Stimulated activated CD4-positive, alpha-beta T cell treated with anti-CD3 and anti-CD28 coated beads, Interleukin-12 subunit alpha, Interleukin-12 subunit beta, amount 100 ng/mL, for 4 hours (primary cell): ENCODE measurements around the gene LAMC3.
"Not testable (repeated sequence)": the region's sequence is repeated elsewhere in the genome, so short reads cannot be mapped to it uniquely, and the experiment has no call there.

Experiments used
- DNase-seq: peaks from one replicate; pipeline ENCODE4 v3.0.0-alpha.2; 2020

LAMC3 gene

DNA sequence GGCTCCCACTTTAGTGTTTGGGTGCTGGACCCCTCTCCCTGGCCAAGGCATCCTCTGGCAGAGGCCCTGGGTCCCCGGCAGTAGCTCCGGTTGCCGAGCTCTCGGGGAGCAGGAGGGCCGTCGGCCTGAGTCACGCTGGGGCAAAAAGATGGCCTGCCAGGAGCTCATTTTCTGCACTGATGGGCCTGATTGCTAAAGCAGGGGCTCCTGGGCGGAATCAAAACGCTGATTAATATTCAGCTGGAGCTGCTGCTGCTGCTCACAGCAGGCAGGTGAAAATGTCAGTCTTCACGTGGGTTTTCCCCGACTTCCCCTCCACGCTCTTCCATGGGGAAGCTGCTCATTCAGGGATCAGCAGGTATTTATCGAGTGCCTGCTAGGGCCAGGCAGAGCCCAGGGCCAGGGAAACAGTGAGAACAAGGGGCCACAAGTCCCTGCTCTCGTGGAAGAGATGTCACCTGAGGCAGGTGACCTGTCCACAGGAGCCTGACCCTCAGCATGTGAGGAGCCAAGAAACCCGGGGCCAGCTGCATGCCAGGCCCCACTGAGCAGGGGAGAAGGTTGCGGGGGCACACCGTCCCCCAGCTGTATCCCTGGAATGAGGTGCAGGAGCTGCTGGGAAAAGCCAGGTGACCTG, 22.1 kb downstream of the LAMC3 start:
- no peak for DNase-seq

- no peak for DNase-seq
Observed at GRCh38 chr9:131031642-131032005, 22.6 kb downstream of the LAMC3 start.

- DNase-seq, result no peak
Observed at GRCh38 chr9:131032384-131032783, 23.4 kb downstream of the LAMC3 start.

- DNase-seq, result no peak
Observed at GRCh38 chr9:131033269-131034224, 24.6 kb downstream of the LAMC3 start.

- DNase-seq, result no peak
Observed at GRCh38 chr9:131034268-131034667, 25.3 kb downstream of the LAMC3 start.

DNA sequence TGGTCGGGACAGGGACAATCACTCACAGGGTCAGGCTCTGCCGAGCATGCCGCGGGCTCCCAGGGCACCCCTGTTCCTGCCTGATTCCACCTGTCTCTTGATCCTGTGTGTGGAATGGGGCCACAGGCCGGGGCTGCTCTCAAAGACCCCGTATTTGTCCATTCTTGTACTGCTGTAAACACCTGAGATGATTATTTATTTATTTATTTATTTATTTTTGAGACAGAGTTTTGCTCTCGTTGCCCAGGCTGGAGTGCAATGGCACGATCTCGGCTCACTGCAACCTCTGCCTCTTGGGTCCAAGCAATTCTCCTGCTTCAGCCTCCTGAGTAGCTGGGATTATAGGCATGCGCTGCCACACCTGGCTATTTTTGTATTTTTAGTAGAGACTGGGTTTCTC, 25.8 kb downstream of the LAMC3 start:
- DNase-seq, result not testable (repeated sequence)

DNA sequence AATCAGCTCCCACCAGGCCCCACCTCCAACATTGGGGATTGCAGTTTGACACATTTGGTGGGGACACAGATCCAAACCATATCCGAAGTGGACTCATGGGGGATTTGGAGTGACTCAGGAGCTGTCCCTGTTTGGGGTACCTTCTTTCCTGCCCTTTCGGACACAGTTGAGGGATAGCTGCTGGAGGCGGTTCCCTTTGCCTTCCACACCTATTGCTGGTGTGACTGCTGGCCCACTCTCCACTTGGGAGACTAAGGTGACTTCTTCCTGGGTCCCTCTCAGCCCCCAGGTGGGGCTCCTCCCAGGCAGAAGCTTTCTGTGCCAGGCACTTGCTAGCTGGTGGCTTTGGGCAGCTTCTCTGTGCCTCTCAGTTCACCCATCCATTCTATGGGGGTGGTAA, 26.6 kb downstream of the LAMC3 start:
- no peak for DNase-seq

DNA sequence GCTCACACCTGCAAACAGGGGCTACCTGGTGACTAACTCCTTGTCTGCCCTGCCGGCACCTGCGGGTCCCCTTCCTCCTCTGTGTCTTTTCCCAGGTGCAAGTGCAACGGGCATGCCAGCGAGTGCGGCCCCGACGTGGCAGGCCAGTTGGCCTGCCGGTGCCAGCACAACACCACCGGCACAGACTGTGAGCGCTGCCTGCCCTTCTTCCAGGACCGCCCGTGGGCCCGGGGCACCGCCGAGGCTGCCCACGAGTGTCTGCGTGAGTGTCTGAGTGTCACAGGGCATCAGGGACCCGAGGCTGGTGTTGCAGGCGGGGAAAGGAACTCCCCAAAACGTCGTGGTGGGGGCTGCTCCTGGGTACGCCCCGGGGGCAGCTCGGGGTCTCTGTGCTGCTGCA, 27.1 kb downstream of the LAMC3 start:
- no peak for DNase-seq

DNA sequence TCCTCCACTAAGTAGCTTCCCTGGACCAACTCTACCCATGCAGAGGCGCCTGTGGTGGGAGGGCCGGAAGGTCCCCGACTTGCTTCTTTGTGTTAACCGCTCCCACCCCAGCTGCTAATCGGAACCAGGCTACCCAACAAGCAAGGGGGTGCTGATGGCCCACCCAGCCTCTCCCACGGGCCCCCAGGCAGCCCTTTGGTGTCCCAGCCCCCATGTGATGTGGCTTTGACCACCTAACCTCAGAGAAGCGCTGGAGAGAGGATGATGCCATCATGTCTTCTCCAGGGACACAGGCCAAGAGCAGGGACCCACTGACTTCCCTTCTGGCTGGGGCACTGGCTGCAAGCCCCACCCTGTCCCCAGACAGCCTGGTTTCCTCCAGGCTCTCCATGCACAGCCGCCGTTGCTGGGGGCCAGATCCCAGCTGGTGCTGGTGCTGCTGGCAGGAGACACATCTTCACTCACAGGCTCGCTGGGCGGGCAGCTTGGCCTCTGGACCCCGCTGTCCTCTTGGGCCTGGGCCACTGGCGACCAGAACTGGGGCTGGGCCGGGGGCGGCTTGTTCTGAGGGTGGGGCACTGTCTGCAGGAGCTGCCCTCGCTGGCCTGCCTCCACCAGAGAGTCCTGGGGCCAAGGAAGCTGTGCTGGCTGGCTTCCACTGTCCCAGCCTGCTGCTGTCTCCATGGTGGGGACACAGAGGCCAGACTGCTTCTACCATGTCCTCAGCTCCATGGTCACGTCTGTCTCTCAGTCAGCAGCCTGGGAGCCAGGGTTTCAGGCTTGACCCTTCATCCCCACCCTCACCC, 27.8 kb downstream of the LAMC3 start:
- DNase-seq, result no peak

DNA sequence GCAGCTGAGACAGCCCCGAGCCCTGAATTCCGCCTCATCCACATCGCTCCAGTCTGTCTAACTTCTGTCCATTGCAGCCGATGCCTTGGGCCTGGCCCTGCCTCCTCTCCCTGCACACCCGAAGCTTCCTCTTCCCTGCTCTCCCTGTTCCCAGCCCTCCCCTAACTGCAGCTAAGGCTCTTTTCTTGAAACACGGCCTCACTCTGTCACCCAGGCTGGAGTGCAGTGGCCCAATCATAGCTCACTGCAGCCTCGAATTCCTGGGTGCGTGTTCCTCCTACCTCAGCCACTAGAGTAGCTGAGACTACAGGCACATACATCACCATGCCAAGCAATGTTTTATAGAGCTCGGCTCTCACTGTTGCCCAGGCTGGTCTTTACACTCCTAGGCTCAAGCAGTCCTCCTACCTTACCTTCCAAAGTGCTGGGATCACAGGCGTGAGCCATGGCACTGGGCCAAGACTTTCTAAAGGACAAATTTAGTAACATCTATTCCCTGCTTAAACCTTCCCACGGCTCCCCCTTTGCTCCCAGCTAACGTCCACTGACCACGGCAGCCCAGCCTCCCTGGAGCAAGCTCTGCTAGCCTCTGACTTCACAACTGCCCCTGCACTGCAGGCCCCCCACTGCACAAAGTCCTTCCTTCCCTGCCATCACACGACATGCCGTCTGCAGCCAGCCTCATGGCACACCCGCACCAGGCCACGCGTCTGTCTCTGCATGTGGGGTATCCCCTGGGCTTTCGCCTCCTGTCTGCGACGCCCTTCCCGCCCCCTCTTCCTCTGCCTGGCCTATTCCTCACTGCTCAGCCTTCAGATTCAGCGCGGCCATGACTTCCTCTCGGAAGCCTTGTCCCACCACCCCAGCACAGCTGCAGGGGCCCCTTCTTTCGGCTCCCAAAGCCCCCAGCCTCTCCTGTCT, 28.6 kb downstream of the LAMC3 start:
- no peak for DNase-seq

- DNase-seq, result no peak
Observed at GRCh38 chr9:131038256-131039128, 29.5 kb downstream of the LAMC3 start.

- no peak for DNase-seq
Observed at GRCh38 chr9:131039129-131039954, 30.4 kb downstream of the LAMC3 start.

DNA sequence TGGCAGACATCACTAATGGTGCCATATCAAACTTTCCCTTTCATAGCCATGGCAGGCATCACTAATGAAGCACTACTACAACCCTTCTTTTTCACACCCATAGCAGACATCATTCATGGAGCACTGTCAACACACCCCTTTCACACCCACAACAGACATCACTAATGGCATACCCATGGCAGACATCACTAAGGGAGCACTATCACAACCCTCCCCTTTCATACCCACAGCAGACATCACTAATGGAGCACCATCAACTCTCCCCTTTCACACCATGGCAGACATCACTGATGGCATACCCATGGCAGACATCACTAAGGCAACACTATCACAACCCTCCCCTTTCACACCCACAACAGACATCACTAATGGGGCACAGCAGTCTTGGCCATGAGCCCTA, 33.7 kb downstream of the LAMC3 start:
- DNase-seq, result no peak

DNA sequence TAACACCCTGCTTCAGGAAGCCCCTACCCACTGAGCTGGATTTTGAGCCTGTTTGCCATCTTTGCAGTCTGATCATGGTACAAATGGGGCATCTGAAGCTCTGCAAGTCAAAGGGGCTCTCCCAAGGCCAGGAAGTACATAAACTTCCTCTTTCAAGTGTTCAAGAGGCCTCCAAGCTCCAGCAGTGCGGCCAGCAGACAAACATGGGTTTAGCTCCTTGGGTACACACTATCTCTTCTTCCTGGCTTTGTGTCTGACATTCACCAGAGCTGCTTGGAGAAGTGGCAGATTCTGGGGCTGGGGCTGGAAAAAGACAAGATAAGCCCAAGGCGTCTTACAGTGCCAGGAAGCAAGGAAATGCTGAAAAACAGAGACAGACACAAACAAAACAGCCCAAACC, 34.1 kb downstream of the LAMC3 start:
- no peak for DNase-seq

GRCh38 chr9:131043646-131044045, 34.7 kb downstream of the LAMC3 start:
- DNase-seq, result no peak

DNA sequence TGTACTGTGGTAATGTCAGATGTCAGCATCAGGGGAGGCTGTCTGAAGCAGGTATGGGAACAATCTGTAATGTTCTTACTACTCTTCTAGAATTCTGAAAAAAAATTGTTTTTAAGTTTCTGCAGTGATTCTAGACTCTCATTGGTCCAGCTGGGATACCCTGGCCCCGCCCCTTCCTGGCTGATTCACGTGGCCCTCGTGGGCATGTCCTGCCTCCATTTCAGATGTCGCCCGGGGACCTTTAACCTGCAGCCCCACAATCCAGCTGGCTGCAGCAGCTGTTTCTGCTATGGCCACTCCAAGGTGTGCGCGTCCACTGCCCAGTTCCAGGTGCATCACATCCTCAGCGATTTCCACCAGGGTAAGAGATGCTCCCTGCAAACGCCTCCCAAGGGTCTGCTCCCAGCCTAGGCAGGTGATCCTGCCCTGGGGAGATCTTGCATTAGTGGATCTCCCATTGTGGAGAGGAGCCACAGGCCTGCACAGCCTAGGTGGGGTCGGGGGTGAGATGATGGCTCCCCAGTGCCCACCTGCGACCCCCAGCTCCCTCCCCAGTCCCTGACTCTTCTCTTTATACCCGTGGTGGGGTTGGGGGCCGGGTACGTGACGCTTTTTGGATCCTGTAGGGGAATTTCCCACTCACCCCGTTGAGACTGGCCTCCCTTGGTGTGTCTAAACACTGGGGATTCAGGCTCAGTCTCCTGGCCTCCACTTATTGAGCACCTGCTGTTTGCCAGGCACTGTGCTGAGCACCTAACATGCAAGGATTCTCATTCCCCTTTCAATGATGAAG, 36.5 kb downstream of the LAMC3 start:
- DNase-seq, result peak; percentile 29

DNA sequence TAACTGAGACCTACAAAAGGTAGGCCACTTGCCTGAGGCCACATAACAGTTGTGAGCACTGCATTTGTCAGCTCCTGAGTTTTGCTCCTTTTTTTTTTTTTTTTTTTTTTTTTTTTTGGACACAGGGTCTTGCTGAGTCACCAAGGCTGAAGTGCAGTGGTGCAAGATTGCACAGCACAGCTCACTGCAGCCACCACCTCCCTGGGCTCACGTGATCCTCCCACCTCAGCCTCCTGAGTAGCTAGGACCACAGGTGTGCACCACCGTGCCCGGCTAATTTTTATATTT, 37.1 kb downstream of the LAMC3 start:
- no peak for DNase-seq

GRCh38 chr9:131046581-131047202, 37.7 kb downstream of the LAMC3 start:
- peak; percentile 71 for DNase-seq

GRCh38 chr9:131048332-131048731, 39.4 kb downstream of the LAMC3 start:
- DNase-seq, result no peak
